ENCODE measurements around the gene LGMN.
A peak's percentile ranks its signal among the peaks of the same experiment; 100 is the strongest.

The LGMN gene

GRCh38 chr14:92670643-92671366 is 77.6 kb downstream of the LGMN start:
- DNase-seq = peak; percentile 66

DNA sequence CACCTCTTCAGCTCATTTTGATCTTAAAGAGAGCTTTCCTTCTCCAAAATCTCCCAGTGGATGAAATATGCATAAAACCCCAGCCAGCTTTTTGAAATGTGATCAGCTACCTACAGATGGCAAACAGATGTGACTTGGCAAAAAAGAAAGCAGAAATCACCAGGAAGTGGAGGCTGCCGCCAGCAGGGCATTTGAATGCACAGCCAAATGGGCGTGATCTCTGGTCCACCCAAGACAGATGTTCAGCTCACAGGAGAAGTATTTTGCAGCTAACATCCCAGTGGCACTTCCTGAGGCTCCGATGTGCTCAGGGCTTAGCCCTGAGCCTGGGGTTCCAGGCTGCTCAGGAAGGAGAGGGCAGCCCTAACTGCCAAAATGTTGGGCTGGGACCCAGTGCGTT is 78.3 kb downstream of the LGMN start:
- peak; percentile 95 for DNase-seq

GRCh38 chr14:92668276-92668973 is 80.0 kb downstream of the LGMN start:
- no peak for DNase-seq

GRCh38 chr14:92666251-92666650 is 82.2 kb downstream of the LGMN start:
- DNase-seq = no peak

DNA sequence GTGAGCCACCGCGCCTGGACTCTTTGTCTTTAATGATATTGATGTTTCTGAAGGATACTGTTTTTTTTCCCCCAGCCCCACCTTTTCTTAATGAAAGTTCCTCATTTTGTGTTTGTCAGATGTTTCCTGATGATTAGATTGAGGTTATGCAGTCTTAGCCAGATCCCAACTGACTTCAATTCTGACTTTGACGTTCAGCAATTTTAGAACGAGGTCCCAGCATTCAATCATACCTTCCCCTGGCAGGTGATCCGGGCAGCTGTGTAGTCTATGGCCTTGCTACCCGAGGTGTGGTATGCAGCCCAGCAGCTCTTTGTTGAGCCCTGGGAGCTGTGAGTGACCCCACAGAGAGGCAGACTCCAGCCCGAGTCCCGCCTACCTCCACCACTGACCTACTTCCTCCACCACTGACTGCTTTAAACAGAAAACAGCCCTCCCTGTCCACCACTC is 82.7 kb downstream of the LGMN start:
- no peak for DNase-seq

- DNase-seq = peak; percentile 47
These were observed 85.4 kb downstream of the LGMN start for GRCh38 chr14:92663049-92663448.

DNA sequence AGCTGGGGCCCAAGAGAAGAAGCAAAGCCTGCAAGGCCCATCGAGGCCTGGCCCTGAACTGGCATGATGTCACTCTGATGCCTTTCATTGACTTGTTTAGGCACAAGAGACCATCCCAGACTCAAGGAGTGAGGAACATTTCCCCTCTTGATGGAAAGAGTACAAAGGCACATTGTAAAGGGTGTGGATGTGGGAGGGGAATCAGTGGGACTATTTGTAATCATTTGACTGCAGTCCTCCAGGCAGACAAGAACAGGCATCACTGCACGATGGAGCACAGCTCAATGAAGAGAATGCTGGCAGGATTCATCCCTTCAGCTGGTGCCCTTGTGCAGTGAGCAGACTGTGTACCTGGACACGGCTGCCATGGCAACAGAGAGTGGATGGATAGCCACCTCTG is 87.9 kb downstream of the LGMN start:
- no peak for DNase-seq

GRCh38 chr14:92659765-92660561 is 88.5 kb downstream of the LGMN start:
- DNase-seq = peak; percentile 46

DNA sequence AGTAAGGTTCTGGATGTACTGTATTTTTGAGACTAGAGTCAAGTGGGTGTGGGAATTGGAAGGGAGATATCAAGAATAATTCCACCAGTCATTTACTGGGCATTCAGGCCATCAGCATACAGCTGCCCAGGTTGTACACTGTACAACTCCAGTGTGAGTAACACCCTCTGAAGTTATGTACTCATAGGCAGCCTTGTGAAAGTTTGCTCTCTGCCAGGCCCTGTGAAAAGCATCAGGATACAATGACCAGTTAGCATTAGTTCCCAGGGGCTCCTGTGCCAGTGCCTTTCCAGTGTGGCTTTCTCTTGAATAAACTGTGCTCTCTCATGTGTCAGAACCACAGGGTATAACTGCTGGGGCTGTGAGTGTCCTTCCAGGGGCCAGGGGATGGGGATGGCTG is 89.7 kb downstream of the LGMN start:
- no peak for DNase-seq

DNA sequence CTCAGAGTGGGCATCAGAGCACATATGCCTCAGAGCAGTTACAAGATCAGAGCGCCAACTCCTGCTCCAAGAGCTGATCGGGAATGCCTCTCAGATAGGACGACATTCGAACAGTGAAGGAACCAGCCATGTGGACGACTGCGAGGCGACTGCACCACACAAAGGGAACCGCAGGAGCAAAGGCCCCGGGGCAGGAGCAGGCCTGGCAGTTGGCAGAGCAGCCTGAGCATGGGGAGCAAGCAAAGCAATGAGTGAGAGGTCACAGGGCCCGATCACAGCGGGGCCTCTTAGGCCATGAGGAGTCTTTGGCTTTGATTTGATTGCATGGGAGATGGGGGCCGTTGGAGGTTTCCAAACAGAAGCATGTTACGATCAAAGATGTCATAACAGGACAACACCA is 90.3 kb downstream of the LGMN start:
- no peak for DNase-seq

GRCh38 chr14:92657457-92658142 is 90.8 kb downstream of the LGMN start:
- DNase-seq = no peak

- DNase-seq = no peak
These were observed 91.9 kb downstream of the LGMN start for GRCh38 chr14:92656306-92657081.

DNA sequence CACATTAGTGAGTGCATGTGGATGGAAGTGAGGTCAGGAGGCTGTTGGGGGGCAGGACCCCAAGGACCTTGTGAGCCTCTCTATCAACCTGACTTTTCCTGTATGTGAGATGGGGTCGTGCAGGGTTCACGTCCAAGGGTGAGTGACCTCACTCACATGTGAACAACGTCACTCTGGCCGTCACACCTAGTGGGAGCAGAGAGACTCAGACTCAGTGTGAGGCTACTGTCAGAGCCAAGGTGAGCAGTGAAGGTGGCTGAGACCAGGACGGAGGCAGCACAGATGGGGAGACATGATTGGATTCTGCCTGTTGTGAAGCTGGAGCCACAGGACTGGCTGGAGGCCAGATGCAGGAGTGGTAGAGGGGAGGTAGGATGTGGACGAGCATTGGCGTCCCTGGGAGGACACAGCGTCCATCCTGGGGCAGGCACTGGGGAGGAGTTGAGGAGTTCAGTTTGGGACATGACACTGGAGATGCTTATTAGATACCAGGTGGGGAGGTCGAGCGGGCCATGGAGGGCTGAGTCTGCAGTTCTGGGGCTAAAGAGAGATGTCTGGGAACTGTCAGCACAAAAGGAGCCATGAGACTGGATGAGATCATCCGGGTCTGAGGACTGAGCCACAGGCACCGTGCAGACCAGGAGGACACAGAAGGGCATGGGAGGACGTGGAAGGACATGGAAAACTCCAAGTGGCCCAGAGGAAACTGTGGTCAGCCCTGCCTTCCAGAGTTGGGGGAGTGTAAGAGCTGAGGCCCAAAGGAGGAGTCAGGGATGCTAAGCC is 92.8 kb downstream of the LGMN start:
- DNase-seq = no peak

DNA sequence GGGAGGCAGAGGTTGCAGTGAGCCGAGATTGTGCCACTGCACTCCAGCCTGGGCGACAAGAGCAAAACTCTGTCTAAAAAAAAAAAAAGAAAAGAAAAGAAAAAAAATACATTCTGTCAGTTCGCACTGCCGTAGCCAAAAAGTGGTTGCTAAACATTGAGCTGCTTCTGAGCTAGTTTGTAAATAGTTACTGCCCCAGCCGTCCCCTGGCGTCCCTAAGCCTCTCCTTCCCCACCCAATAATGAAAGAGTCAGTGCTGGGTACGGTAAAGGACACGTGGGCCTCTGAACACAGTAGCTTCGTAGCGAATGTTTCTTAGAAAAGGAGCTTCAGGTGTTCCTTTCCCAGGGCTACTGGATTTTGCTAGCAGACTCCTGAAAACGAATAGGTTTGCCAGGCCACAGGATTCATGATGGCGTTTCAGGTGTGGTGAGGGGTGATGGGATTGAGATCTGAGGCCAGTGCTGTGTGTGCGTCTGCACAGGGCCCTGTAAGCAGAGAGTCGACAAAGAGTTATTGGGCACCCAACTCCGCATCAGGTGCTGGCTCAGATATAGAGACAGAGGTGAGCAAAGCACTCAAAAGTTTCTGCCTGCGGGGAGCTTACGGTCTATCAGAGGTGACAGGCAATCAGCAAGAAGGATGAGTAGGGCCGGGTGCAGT is 94.1 kb downstream of the LGMN start:
- no peak for DNase-seq

Data from HCEC 1CT (cell line).